WTC11 (cell line): ENCODE results near the gene ENO2. TPM values are rescaled to one million over a fixed set of nuclear protein-coding genes. Genes with fewer than 3 reads are reported as not detected.

Experiments used
- ATAC-seq: fragments of 200-7000 bp; cut with Tn5 transposase; 2 replicates; pipeline ENCODE4 v1.10.0; 2021; ENCODE audit warnings: mild to moderate bottlenecking, moderate library complexity
- CTCF ChIA-PET: fragments of 300-600 bp; sonication (Branson Sonifier 250); formaldehyde crosslinking; loops from one replicate; lab custom pipeline; 2021; ENCODE audit warnings: antibody characterized with exemption; lab: Charles Lee
- POLR2A ChIA-PET: fragments of 350-600 bp; sonication (Branson Sonifier 250); formaldehyde crosslinking; loops from one replicate; lab custom pipeline; 2021; ENCODE audit warnings: antibody characterized with exemption; lab: Charles Lee
- DNase-seq: peaks from one replicate; pipeline ENCODE4 v3.0.0; 2021; ENCODE audit warnings: low spot score
- H3K27ac Mint-ChIP-seq: 2 replicates; pipeline ENCODE4 v1.8.0; 2021; ENCODE audit warnings: mixed read lengths
- H3K27me3 Mint-ChIP-seq: 2 replicates; pipeline ENCODE4 v1.8.0; 2021; ENCODE audit warnings: low read depth, mild to moderate bottlenecking, moderate library complexity, mixed read lengths
- H3K36me3 Mint-ChIP-seq: 2 replicates; pipeline ENCODE4 v1.8.0; 2021; ENCODE audit warnings: mixed read lengths
- H3K4me1 Mint-ChIP-seq: 2 replicates; pipeline ENCODE4 v1.8.0; 2022; ENCODE audit warnings: mixed read lengths
- H3K4me3 Mint-ChIP-seq: 2 replicates; pipeline ENCODE4 v1.8.0; 2021; ENCODE audit warnings: mild to moderate bottlenecking, moderate library complexity, mixed read lengths
- H3K9me3 Mint-ChIP-seq: 2 replicates; pipeline ENCODE4 v1.8.0; 2021; ENCODE audit warnings: mixed read lengths
- IRF2 ChIP-seq: sonication (generic); formaldehyde crosslinking; IDR thresholded peaks from 2 replicates; pipeline ENCODE4 v1.8.0; 2022; ENCODE audit warnings: low read depth, missing genetic modification reagents, borderline replicate concordance
- MYBL2 ChIP-seq: sonication (generic); formaldehyde crosslinking; IDR thresholded peaks from 2 replicates; pipeline ENCODE4 v1.8.1; 2023; ENCODE audit warnings: mild to moderate bottlenecking, moderate library complexity, missing genetic modification reagents
- NR2C2 ChIP-seq: sonication (generic); formaldehyde crosslinking; IDR thresholded peaks from 2 replicates; pipeline ENCODE4 v1.8.0; 2022; ENCODE audit warnings: mild to moderate bottlenecking, missing genetic modification reagents
- NR3C1 ChIP-seq: sonication (generic); formaldehyde crosslinking; conservative IDR thresholded peaks from 2 replicates; pipeline ENCODE4 v1.8.1; 2023; ENCODE audit warnings: low read depth, mild to moderate bottlenecking, missing genetic modification reagents
- RELA ChIP-seq: sonication (generic); formaldehyde crosslinking; IDR thresholded peaks from 2 replicates; pipeline ENCODE4 v1.8.1; 2022; ENCODE audit warnings: missing genetic modification reagents, mild to moderate bottlenecking, borderline replicate concordance
- SMAD3 ChIP-seq: sonication (generic); formaldehyde crosslinking; IDR thresholded peaks from 2 replicates; pipeline ENCODE4 v1.8.0; 2022; ENCODE audit warnings: missing genetic modification reagents, mild to moderate bottlenecking, borderline replicate concordance
- SMAD4 ChIP-seq: sonication (generic); formaldehyde crosslinking; IDR thresholded peaks from 2 replicates; pipeline ENCODE4 v1.8.0; 2022; ENCODE audit warnings: mild to moderate bottlenecking, missing genetic modification reagents
- TEAD4 ChIP-seq: sonication (generic); formaldehyde crosslinking; IDR thresholded peaks from 2 replicates; pipeline ENCODE4 v1.8.0; 2022; ENCODE audit warnings: mild to moderate bottlenecking, missing genetic modification reagents
- ZBTB21 ChIP-seq: sonication (generic); formaldehyde crosslinking; IDR thresholded peaks from 2 replicates; pipeline ENCODE4 v1.8.1; 2023; ENCODE audit warnings: mild to moderate bottlenecking, missing genetic modification reagents, borderline replicate concordance
- ZNF121 ChIP-seq: sonication (generic); formaldehyde crosslinking; IDR thresholded peaks from 2 replicates; pipeline ENCODE4 v1.8.0; 2023; ENCODE audit warnings: missing genetic modification reagents
- ZNF219 ChIP-seq: sonication (generic); formaldehyde crosslinking; IDR thresholded peaks from 2 replicates; pipeline ENCODE4 v1.8.0; 2023; ENCODE audit warnings: missing genetic modification reagents, mild to moderate bottlenecking, borderline replicate concordance
- total RNA-seq: library from RNA; stranded (reverse); gene quantifications from 3 replicates; pipeline ENCODE4 v1.2.3, GENCODE V29; 2021
- TF ChIP-seq, protein P1 (sequence below): sonication (generic); formaldehyde crosslinking; IDR thresholded peaks from 2 replicates; pipeline ENCODE4 v1.8.1; 2023; ENCODE audit warnings: mild to moderate bottlenecking, missing genetic modification reagents, borderline replicate concordance
- TF ChIP-seq, protein P2 (sequence below): fragments of 250-450 bp; sonication (Bioruptor Pico); IDR thresholded peaks from 2 replicates; pipeline ENCODE4 v1.9.0; 2021; ENCODE audit warnings: mild to moderate bottlenecking
- TF ChIP-seq, protein P3 (sequence below): sonication (generic); formaldehyde crosslinking; IDR thresholded peaks from 2 replicates; pipeline ENCODE4 v1.8.1; 2022; ENCODE audit warnings: low read depth, missing genetic modification reagents, borderline replicate concordance

ENO2 gene
- total RNA-seq, 1 experiment from 2014 or later = 118 TPM

DNA sequence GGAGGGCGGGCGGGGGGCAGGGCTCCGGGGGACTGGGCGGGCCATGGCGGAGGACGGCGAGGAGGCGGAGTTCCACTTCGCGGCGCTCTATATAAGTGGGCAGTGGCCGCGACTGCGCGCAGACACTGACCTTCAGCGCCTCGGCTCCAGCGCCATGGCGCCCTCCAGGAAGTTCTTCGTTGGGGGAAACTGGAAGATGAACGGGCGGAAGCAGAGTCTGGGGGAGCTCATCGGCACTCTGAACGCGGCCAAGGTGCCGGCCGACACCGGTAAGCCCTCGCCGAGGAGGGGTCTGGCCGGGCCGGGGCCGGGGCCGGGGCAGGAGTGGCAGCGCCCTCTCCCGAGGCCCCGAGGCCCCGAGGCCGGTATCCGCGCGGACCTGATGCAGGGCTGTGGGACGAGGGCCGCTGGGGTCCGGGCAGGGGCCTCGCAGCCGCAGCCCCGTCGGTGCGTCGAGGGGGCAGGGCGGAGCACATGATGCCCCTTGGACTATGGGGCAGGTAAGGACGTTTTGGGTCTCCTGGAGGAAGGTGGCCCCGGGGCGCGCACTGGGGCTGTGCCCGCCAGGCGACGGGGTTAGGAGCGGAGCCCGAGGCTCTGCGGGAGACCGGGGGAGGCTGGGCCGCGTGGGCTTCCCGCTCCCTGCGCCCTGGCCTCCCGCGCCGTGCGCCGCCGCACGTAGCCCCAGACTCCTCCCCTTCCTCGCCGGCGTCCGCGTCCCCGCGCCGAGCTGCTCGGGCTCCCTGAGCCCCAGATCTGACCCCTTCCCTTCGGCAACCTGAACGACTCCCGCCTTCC, 46.8 kb upstream of the ENO2 start, which contains the start of gene TPI1 (continued):
- TF ChIP-seq, protein P1, sequence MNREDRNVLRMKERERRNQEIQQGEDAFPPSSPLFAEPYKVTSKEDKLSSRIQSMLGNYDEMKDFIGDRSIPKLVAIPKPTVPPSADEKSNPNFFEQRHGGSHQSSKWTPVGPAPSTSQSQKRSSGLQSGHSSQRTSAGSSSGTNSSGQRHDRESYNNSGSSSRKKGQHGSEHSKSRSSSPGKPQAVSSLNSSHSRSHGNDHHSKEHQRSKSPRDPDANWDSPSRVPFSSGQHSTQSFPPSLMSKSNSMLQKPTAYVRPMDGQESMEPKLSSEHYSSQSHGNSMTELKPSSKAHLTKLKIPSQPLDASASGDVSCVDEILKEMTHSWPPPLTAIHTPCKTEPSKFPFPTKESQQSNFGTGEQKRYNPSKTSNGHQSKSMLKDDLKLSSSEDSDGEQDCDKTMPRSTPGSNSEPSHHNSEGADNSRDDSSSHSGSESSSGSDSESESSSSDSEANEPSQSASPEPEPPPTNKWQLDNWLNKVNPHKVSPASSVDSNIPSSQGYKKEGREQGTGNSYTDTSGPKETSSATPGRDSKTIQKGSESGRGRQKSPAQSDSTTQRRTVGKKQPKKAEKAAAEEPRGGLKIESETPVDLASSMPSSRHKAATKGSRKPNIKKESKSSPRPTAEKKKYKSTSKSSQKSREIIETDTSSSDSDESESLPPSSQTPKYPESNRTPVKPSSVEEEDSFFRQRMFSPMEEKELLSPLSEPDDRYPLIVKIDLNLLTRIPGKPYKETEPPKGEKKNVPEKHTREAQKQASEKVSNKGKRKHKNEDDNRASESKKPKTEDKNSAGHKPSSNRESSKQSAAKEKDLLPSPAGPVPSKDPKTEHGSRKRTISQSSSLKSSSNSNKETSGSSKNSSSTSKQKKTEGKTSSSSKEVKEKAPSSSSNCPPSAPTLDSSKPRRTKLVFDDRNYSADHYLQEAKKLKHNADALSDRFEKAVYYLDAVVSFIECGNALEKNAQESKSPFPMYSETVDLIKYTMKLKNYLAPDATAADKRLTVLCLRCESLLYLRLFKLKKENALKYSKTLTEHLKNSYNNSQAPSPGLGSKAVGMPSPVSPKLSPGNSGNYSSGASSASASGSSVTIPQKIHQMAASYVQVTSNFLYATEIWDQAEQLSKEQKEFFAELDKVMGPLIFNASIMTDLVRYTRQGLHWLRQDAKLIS (CRISPR knock-in tag) = no peak
- TF ChIP-seq SMAD3 (CRISPR knock-in tag) (0 out of 2 replicates have a peak, but pooled peaks have one; percentile 11), MYBL2 (CRISPR knock-in tag) (0 out of 2 replicates have a peak, but pooled peaks have one; percentile 49), ZBTB21 (CRISPR knock-in tag) (0 out of 2 replicates have a peak, but pooled peaks have one; percentile 6), SMAD4 (0 out of 2 replicates have a peak, but pooled peaks have one; percentile 2), RELA (CRISPR knock-in tag) (no peak), ZNF121 (CRISPR knock-in tag) (peak; percentile 21; the same call in 1 of the 2 replicates), NR2C2 (no peak)
- TF ChIP-seq, protein P2, sequence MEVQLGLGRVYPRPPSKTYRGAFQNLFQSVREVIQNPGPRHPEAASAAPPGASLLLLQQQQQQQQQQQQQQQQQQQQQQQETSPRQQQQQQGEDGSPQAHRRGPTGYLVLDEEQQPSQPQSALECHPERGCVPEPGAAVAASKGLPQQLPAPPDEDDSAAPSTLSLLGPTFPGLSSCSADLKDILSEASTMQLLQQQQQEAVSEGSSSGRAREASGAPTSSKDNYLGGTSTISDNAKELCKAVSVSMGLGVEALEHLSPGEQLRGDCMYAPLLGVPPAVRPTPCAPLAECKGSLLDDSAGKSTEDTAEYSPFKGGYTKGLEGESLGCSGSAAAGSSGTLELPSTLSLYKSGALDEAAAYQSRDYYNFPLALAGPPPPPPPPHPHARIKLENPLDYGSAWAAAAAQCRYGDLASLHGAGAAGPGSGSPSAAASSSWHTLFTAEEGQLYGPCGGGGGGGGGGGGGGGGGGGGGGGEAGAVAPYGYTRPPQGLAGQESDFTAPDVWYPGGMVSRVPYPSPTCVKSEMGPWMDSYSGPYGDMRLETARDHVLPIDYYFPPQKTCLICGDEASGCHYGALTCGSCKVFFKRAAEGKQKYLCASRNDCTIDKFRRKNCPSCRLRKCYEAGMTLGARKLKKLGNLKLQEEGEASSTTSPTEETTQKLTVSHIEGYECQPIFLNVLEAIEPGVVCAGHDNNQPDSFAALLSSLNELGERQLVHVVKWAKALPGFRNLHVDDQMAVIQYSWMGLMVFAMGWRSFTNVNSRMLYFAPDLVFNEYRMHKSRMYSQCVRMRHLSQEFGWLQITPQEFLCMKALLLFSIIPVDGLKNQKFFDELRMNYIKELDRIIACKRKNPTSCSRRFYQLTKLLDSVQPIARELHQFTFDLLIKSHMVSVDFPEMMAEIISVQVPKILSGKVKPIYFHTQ = no peak
- TF ChIP-seq, protein P3, sequence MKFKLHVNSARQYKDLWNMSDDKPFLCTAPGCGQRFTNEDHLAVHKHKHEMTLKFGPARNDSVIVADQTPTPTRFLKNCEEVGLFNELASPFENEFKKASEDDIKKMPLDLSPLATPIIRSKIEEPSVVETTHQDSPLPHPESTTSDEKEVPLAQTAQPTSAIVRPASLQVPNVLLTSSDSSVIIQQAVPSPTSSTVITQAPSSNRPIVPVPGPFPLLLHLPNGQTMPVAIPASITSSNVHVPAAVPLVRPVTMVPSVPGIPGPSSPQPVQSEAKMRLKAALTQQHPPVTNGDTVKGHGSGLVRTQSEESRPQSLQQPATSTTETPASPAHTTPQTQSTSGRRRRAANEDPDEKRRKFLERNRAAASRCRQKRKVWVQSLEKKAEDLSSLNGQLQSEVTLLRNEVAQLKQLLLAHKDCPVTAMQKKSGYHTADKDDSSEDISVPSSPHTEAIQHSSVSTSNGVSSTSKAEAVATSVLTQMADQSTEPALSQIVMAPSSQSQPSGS = no peak

GRCh38 chr12:6868211-6869048, 46.0 kb upstream of the ENO2 start:
- Mint-ChIP-seq H3K4me3 (peak overlapping the region; percentile 89), H3K27me3 (no peaks in the 10 kb centered on the region), H3K4me1 (peaks cover 60% of the 10 kb centered on the region), H3K9me3 (no peaks in the 10 kb centered on the region), H3K27ac (peak overlapping the region; percentile 88), H3K36me3 (peaks cover 56% of the 10 kb centered on the region)
- ATAC-seq (no peak), DNase-seq (no peak)
- ChIA-PET POLR2A (interaction anchor here (0.6 to 4.3 kb wide), 12 partner anchors 16 to 115 kb away, joined by 3 to 33 read pairs (median 8); partner anchors contain the start of genes ATN1, C12orf57, CDCA3 and ENO2), CTCF (interaction anchor here (1.1 to 8.5 kb wide), 27 partner anchors 7 to 331 kb away, joined by 3 to 181 read pairs (median 5); partner anchors contain the start of genes ATN1, C12orf57, CDCA3 and ENO2)
- TF ChIP-seq ZNF219 (CRISPR knock-in tag) (no peak), IRF2 (CRISPR knock-in tag) (no peak), ZNF121 (CRISPR knock-in tag) (no peak), TEAD4 (no peak), NR3C1 (CRISPR knock-in tag) (no peak), NR2C2 (no peak)
